Measurements from ENCODE around the gene HAUS2.

The HAUS2 gene

DNA sequence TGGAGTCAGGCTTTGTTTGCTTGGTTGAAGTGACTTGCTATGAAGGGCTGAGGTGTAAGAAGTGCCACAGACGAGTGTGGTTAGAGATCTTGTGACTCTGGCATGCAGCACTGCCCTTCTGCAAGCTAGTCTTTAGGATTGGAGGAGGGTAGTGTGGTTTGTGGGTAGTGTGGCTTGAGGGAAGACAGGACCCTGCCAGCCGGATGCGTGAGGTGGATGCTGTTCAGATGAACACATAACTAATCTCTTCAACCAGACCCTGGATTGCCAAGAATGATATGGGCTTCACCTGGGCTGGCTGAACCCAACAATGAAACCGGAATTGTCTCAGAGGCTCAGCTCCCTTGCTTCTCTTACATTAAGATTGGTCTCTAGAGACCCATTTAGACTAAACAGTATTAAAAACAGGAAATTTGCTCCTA, 59.5 kb downstream of the HAUS2 start:
- H3K4me3 ChIP-seq (ENCODE audit: low read length) = no peak overlapping the region
- peak; percentile 52 for DNase-seq (ENCODE audit: low read depth)
- TF ChIP-seq, protein P1, sequence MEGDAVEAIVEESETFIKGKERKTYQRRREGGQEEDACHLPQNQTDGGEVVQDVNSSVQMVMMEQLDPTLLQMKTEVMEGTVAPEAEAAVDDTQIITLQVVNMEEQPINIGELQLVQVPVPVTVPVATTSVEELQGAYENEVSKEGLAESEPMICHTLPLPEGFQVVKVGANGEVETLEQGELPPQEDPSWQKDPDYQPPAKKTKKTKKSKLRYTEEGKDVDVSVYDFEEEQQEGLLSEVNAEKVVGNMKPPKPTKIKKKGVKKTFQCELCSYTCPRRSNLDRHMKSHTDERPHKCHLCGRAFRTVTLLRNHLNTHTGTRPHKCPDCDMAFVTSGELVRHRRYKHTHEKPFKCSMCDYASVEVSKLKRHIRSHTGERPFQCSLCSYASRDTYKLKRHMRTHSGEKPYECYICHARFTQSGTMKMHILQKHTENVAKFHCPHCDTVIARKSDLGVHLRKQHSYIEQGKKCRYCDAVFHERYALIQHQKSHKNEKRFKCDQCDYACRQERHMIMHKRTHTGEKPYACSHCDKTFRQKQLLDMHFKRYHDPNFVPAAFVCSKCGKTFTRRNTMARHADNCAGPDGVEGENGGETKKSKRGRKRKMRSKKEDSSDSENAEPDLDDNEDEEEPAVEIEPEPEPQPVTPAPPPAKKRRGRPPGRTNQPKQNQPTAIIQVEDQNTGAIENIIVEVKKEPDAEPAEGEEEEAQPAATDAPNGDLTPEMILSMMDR (conservative IDR thresholded peaks at IDR 0.05; ENCODE audit: low read depth, low read length) = no peak

DNA sequence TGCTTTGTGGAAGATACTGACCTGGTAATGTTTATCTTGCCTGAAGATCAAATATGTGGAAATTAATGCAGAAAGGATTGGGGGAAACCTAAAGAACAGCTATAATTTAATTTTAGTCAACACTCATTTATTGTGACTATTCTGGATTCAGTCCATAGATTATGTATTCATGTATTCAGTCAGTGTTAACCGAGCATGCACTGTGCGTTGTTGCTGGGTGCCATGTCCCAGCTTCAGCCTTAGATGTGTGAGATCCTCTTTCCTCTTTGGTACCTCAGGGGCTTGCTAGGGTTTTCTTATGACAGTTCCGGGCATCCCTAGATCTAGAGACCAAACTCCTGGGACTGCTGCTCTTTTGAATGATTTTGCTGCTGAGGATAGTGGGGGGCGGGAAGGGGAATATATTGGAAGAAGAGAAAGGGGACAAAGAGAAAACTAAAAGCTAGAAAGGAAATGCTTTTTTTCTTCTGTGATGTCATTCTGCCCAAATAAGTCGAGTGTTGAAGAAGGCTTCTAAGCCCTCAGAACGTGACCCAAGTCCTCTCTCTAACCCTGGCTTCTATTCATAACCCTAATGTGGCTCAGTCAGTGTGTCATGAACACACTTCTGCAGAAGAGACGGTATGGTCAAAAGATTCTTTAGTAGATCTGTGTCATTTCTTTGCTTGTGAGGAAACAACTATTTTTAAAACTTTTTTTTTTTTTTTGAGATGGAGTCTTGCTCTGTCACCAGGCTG, 60.3 kb downstream of the HAUS2 start:
- TF ChIP-seq, protein P1 (conservative IDR thresholded peaks at IDR 0.05; ENCODE audit: low read depth, low read length) = no peak
- H3K4me3 ChIP-seq (ENCODE audit: low read length) = no peak overlapping the region
- no peak for DNase-seq (ENCODE audit: low read depth)

DNA sequence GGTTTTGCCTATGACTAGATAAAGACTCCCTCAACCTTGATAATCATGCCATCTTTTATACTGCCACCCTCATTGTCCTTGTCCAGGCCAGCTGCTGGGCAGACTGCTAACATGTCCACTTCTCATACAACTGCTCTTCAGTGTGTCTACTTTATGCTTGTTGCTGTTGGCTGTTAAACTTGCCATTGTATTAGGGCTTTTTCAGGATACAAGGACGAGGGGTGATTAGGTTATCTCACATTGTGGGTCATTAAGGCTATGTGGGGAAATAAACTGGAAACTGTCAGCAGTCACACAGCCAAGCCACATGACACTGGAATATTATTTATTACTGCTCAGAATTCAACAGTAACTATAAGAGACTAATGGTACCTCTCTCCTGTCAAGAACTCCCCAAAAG, 62.9 kb downstream of the HAUS2 start:
- DNase-seq (ENCODE audit: low read depth) = no peak
- TF ChIP-seq, protein P1 (conservative IDR thresholded peaks at IDR 0.05; ENCODE audit: low read depth, low read length) = no peak
- no peak overlapping the region for H3K4me3 ChIP-seq (ENCODE audit: low read length)

DNA sequence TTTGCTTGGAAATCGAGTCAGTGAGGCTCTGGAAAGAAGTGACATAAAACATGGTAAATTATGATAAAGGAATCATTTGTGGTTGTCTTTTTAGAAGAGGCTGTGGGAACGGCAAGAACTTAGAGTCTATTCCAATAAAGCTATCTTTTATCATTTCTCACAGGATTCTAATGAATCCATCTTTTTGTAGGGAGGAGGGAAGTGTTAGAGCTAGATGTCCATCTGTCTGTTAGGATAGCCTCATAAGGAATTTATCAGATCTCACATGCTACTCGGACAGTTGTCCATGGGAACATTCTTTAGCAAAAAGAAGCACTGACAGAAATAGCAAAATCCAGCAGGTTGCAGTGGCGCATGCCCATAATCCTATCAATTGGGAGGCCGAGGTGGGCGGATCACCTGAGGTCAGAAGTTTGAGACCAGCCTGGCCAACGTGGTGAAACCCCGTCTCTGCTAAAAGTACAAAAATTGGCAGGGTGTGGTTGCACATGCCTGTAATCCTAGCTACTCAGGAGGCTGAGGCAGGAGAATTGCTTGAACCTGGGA, 63.8 kb downstream of the HAUS2 start:
- no peak for DNase-seq (ENCODE audit: low read depth)
- H3K4me3 ChIP-seq (ENCODE audit: low read length) = no peak overlapping the region
- TF ChIP-seq, protein P1 (conservative IDR thresholded peaks at IDR 0.05; ENCODE audit: low read depth, low read length) = no peak

DNA sequence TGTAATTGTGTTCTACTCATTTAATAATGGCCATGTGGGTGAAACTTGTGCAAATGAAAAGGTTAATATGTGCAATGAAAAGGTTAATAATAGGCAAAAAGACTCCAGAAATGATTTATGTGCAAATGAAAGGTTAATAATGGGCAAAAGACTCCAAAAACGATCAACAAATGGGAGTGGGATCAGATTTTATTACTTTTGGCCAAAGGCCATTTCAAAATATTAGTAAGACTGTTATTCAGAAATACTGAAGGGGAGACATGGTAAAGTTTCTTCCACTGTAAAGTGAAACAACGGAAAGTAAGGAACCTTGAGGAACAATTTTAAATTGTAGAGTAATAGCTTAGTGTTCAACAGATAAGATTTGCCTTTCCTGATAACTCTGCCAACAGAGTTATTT, 67.5 kb downstream of the HAUS2 start:
- no peak for DNase-seq (ENCODE audit: low read depth)
- H3K4me3 ChIP-seq (ENCODE audit: low read length) = no peak overlapping the region
- TF ChIP-seq, protein P1 (conservative IDR thresholded peaks at IDR 0.05; ENCODE audit: low read depth, low read length) = no peak
